ENCODE data around the gene ODAM.
"Not testable (repeated sequence)": the region's sequence is repeated elsewhere in the genome, so short reads cannot be mapped to it uniquely, and the experiment has no call there.

ODAM gene

GRCh38 chr4:70195425-70195824, at the start of gene ODAM:
ODAM (plus strand) TSS chr4:70195725; CDS start chr4:70196544, 819 bp downstream.
- no peak for DNase-seq (ENCODE audit: low spot score)

- DNase-seq (ENCODE audit: low spot score) = no peak
Measured at GRCh38 chr4:70151271-70151670, 44.3 kb upstream of the ODAM start.

- no peak for DNase-seq (ENCODE audit: low spot score)
Measured at GRCh38 chr4:70152088-70152487, 43.4 kb upstream of the ODAM start.

- DNase-seq (ENCODE audit: low spot score) = no peak
Measured at GRCh38 chr4:70153937-70154336, 41.6 kb upstream of the ODAM start, which contains the start of gene PRR27. PRR27 (plus strand) TSS chr4:70154237; CDS start chr4:70154376, 139 bp downstream.

- DNase-seq (ENCODE audit: low spot score) = no peak
Measured at GRCh38 chr4:70158576-70158975, 36.9 kb upstream of the ODAM start.

GRCh38 chr4:70177090-70177489, 18.4 kb upstream of the ODAM start:
- DNase-seq (ENCODE audit: low spot score) = no peak

- no peak for DNase-seq (ENCODE audit: low spot score)
Measured at GRCh38 chr4:70178075-70178660, 17.4 kb upstream of the ODAM start.

GRCh38 chr4:70179811-70180210, 15.7 kb upstream of the ODAM start:
- DNase-seq (ENCODE audit: low spot score) = no peak

GRCh38 chr4:70181864-70182263, 13.7 kb upstream of the ODAM start:
- DNase-seq (ENCODE audit: low spot score) = no peak

GRCh38 chr4:70182517-70183167, 12.9 kb upstream of the ODAM start:
- DNase-seq (ENCODE audit: low spot score) = peak; percentile 47

GRCh38 chr4:70183168-70183939, 12.2 kb upstream of the ODAM start:
- peak; percentile 27 for DNase-seq (ENCODE audit: low spot score)

GRCh38 chr4:70183940-70184246, 11.6 kb upstream of the ODAM start:
- DNase-seq (ENCODE audit: low spot score) = no peak

- DNase-seq (ENCODE audit: low spot score) = peak; percentile 89
Measured at GRCh38 chr4:70187216-70187615, 8.3 kb upstream of the ODAM start.

GRCh38 chr4:70190579-70190978, 4.9 kb upstream of the ODAM start:
- DNase-seq (ENCODE audit: low spot score) = no peak

- DNase-seq (ENCODE audit: low spot score) = no peak
Measured at GRCh38 chr4:70191647-70192046, 3.9 kb upstream of the ODAM start.

GRCh38 chr4:70192895-70193294, 2.6 kb upstream of the ODAM start:
- no peak for DNase-seq (ENCODE audit: low spot score)

GRCh38 chr4:70196857-70197256, 1.3 kb downstream of the ODAM start:
- no peak for DNase-seq (ENCODE audit: low spot score)

- no peak for DNase-seq (ENCODE audit: low spot score)
Measured at GRCh38 chr4:70197842-70198241, 2.3 kb downstream of the ODAM start.

GRCh38 chr4:70203601-70204000, 8.1 kb downstream of the ODAM start:
- DNase-seq (ENCODE audit: low spot score) = no peak

- DNase-seq (ENCODE audit: low spot score) = not testable (repeated sequence)
Measured at GRCh38 chr4:70212752-70213151, 17.2 kb downstream of the ODAM start.

GRCh38 chr4:70216109-70216508, 20.6 kb downstream of the ODAM start:
- not testable (repeated sequence) for DNase-seq (ENCODE audit: low spot score)

- DNase-seq (ENCODE audit: low spot score) = not testable (repeated sequence)
Measured at GRCh38 chr4:70216550-70216949, 21.0 kb downstream of the ODAM start.

GRCh38 chr4:70221389-70221788, 25.9 kb downstream of the ODAM start:
- DNase-seq (ENCODE audit: low spot score) = peak; percentile 6

Data from COLO829 (cell line).